ENCODE results near the gene DGKD. TPM values are rescaled to one million over a fixed set of nuclear protein-coding genes. Genes with fewer than 3 reads are reported as not detected.

The DGKD gene
- polyA plus RNA-seq, 3 donors: 4.4 to 34.4 (median 15.7) TPM

Other genes starting within 250 kb of the DGKD start
- 10 to 100 TPM in 2 of 3 donors, 1 to 10 TPM in 1; 7.9 to 11.0 (median 10.6) TPM for gene ATG16L1, start 102.8 kb upstream of the DGKD start, polyA plus RNA-seq
- under 1 TPM in 1 of 3 donors, not detected in 2; 0.67 TPM for gene SAG, start 46.7 kb upstream of the DGKD start, polyA plus RNA-seq
- gene USP40, start 212.3 kb downstream of the DGKD start, polyA plus RNA-seq: 10 to 100 TPM; 11.5 to 26.4 (median 16.2) TPM